Measurements from ENCODE around the gene TMEM126B.
"Not testable (repeated sequence)": the region's sequence is repeated elsewhere in the genome, so short reads cannot be mapped to it uniquely, and the experiment has no call there.

The TMEM126B gene

GRCh38 chr11:85654343-85654742 lies 25.9 kb downstream of the TMEM126B start:
- not testable (repeated sequence) for H3K27ac Mint-ChIP-seq (ENCODE audit: low read depth); ATAC-seq (replicated peaks; ENCODE audit: extremely low read depth, poor library complexity, severe bottlenecking); DNase-seq (ENCODE audit: low spot score in 2 of 2); H3K27me3 Mint-ChIP-seq; H3K4me3 Mint-ChIP-seq; H3K9me3 Mint-ChIP-seq
- Mint-ChIP-seq H3K36me3 (ENCODE audit: insufficient read depth) (peaks cover 43% of the 10 kb centered on the region), H3K4me1 (peaks cover 32% of the 10 kb centered on the region)

- DNase-seq (ENCODE audit: low spot score in 2 of 2) (no peak), ATAC-seq (replicated peaks; ENCODE audit: extremely low read depth, poor library complexity, severe bottlenecking) (no peak)
- peaks cover 39% of the 10 kb centered on the region for H3K4me1 Mint-ChIP-seq
- H3K4me3 Mint-ChIP-seq = no peak overlapping the region
- H3K36me3 Mint-ChIP-seq (ENCODE audit: insufficient read depth) = peaks cover 59% of the 10 kb centered on the region
- no peaks in the 10 kb centered on the region for H3K9me3 Mint-ChIP-seq
- H3K27ac Mint-ChIP-seq (ENCODE audit: low read depth) = peak overlapping the region; percentile 33
- H3K27me3 Mint-ChIP-seq = no peaks in the 10 kb centered on the region
Observed at GRCh38 chr11:85656777-85657176, 28.4 kb downstream of the TMEM126B start.

GRCh38 chr11:85658180-85658579 lies 29.8 kb downstream of the TMEM126B start:
- Mint-ChIP-seq H3K9me3 (no peaks in the 10 kb centered on the region), H3K27ac (ENCODE audit: low read depth) (no peak overlapping the region), H3K4me1 (peaks cover 39% of the 10 kb centered on the region), H3K27me3 (no peaks in the 10 kb centered on the region), H3K36me3 (ENCODE audit: insufficient read depth) (peaks cover 68% of the 10 kb centered on the region), H3K4me3 (no peak overlapping the region)
- no peak for DNase-seq (ENCODE audit: low spot score in 2 of 2)
- no peak for ATAC-seq (replicated peaks; ENCODE audit: extremely low read depth, poor library complexity, severe bottlenecking)

GRCh38 chr11:85661972-85662664 lies 33.7 kb downstream of the TMEM126B start:
- DNase-seq (ENCODE audit: low spot score in 2 of 2) = no peak
- H3K4me3 Mint-ChIP-seq = peak overlapping the region; percentile 98
- H3K4me1 Mint-ChIP-seq = peaks cover 58% of the 10 kb centered on the region
- no peaks in the 10 kb centered on the region for H3K9me3 Mint-ChIP-seq
- no peak for ATAC-seq (replicated peaks; ENCODE audit: extremely low read depth, poor library complexity, severe bottlenecking)
- H3K27ac Mint-ChIP-seq (ENCODE audit: low read depth) = peak overlapping the region; percentile 100
- H3K36me3 Mint-ChIP-seq (ENCODE audit: insufficient read depth) = peaks cover 67% of the 10 kb centered on the region
- no peaks in the 10 kb centered on the region for H3K27me3 Mint-ChIP-seq

GRCh38 chr11:85663080-85663752 lies 34.8 kb downstream of the TMEM126B start:
- ATAC-seq (replicated peaks; ENCODE audit: extremely low read depth, poor library complexity, severe bottlenecking) (peak; percentile 35), DNase-seq (ENCODE audit: low spot score in 2 of 2) (no peak)
- Mint-ChIP-seq H3K4me3 (peak overlapping the region; percentile 98), H3K36me3 (ENCODE audit: insufficient read depth) (peaks cover 62% of the 10 kb centered on the region), H3K4me1 (peaks cover 57% of the 10 kb centered on the region), H3K9me3 (no peaks in the 10 kb centered on the region), H3K27me3 (no peaks in the 10 kb centered on the region), H3K27ac (ENCODE audit: low read depth) (peak overlapping the region; percentile 100)

- Mint-ChIP-seq H3K27ac (ENCODE audit: low read depth) (peak overlapping the region; percentile 100), H3K9me3 (no peaks in the 10 kb centered on the region), H3K4me3 (peak overlapping the region; percentile 98), H3K27me3 (no peaks in the 10 kb centered on the region), H3K36me3 (ENCODE audit: insufficient read depth) (peaks cover 56% of the 10 kb centered on the region), H3K4me1 (peaks cover 57% of the 10 kb centered on the region)
- DNase-seq (ENCODE audit: low spot score in 2 of 2) (peak; percentile 85 to 88), ATAC-seq (replicated peaks; ENCODE audit: extremely low read depth, poor library complexity, severe bottlenecking) (peak; percentile 89)
Observed at GRCh38 chr11:85663753-85664614, 35.6 kb downstream of the TMEM126B start.

- ATAC-seq (replicated peaks; ENCODE audit: extremely low read depth, poor library complexity, severe bottlenecking) = peak; percentile 64
- DNase-seq (ENCODE audit: low spot score in 2 of 2) = peak; percentile 83 to 90
- Mint-ChIP-seq H3K4me1 (peaks cover 52% of the 10 kb centered on the region), H3K36me3 (ENCODE audit: insufficient read depth) (peaks cover 50% of the 10 kb centered on the region), H3K9me3 (no peaks in the 10 kb centered on the region), H3K4me3 (peak within 1 kb of the TSS; percentile 98), H3K27me3 (no peaks in the 10 kb centered on the region), H3K27ac (ENCODE audit: low read depth) (peak within 1 kb of the TSS; percentile 100)
Observed at GRCh38 chr11:85664615-85665481, 36.5 kb downstream of the TMEM126B start, which contains the start of gene CREBZF. Gene CREBZF (minus strand): TSS chr11:85665129. CDS start chr11:85664875, 254 bp downstream.

GRCh38 chr11:85665733-85666132 lies 37.3 kb downstream of the TMEM126B start:
- H3K9me3 Mint-ChIP-seq = no peaks in the 10 kb centered on the region
- H3K4me3 Mint-ChIP-seq = peak overlapping the region; percentile 98
- H3K27ac Mint-ChIP-seq (ENCODE audit: low read depth) = peak overlapping the region; percentile 100
- H3K36me3 Mint-ChIP-seq (ENCODE audit: insufficient read depth) = peaks cover 41% of the 10 kb centered on the region
- H3K27me3 Mint-ChIP-seq = no peaks in the 10 kb centered on the region
- peaks cover 43% of the 10 kb centered on the region for H3K4me1 Mint-ChIP-seq
- DNase-seq (ENCODE audit: low spot score in 2 of 2) (no peak), ATAC-seq (replicated peaks; ENCODE audit: extremely low read depth, poor library complexity, severe bottlenecking) (no peak)

- no peaks in the 10 kb centered on the region for H3K27me3 Mint-ChIP-seq
- DNase-seq (ENCODE audit: low spot score in 2 of 2) (no peak), ATAC-seq (replicated peaks; ENCODE audit: extremely low read depth, poor library complexity, severe bottlenecking) (no peak)
- no peaks in the 10 kb centered on the region for H3K9me3 Mint-ChIP-seq
- H3K4me1 Mint-ChIP-seq = peaks cover 34% of the 10 kb centered on the region
- H3K27ac Mint-ChIP-seq (ENCODE audit: low read depth) = no peak overlapping the region
- H3K36me3 Mint-ChIP-seq (ENCODE audit: insufficient read depth) = peaks cover 33% of the 10 kb centered on the region
- H3K4me3 Mint-ChIP-seq = no peak overlapping the region
Observed at GRCh38 chr11:85666687-85667086, 38.3 kb downstream of the TMEM126B start.

GRCh38 chr11:85668157-85668556 lies 39.8 kb downstream of the TMEM126B start:
- Mint-ChIP-seq H3K9me3 (no peaks in the 10 kb centered on the region), H3K4me1 (peaks cover 24% of the 10 kb centered on the region), H3K27ac (ENCODE audit: low read depth) (no peak overlapping the region), H3K36me3 (ENCODE audit: insufficient read depth) (peaks cover 24% of the 10 kb centered on the region), H3K27me3 (no peaks in the 10 kb centered on the region), H3K4me3 (no peak overlapping the region)
- no peak for DNase-seq (ENCODE audit: low spot score in 2 of 2)
- no peak for ATAC-seq (replicated peaks; ENCODE audit: extremely low read depth, poor library complexity, severe bottlenecking)

- not testable (repeated sequence) for H3K4me1 Mint-ChIP-seq; ATAC-seq (replicated peaks; ENCODE audit: extremely low read depth, poor library complexity, severe bottlenecking); H3K4me3 Mint-ChIP-seq; DNase-seq (ENCODE audit: low spot score in 2 of 2); H3K9me3 Mint-ChIP-seq; H3K36me3 Mint-ChIP-seq (ENCODE audit: insufficient read depth); H3K27ac Mint-ChIP-seq (ENCODE audit: low read depth); H3K27me3 Mint-ChIP-seq
Observed at GRCh38 chr11:85670949-85671663, 42.7 kb downstream of the TMEM126B start.
